HL-60/S4 (cell line): ENCODE data around the gene ANLN.
"Not testable (repeated sequence)": the region's sequence is repeated elsewhere in the genome, so short reads cannot be mapped to it uniquely, and the experiment has no call there.

ENCODE experiments used
- in situ Hi-C: fragments of 300-500 bp; cut with MboI; formaldehyde crosslinking; loops from 2 replicates; pipeline ENCODE4 v1.14.3; 2022; ENCODE audit warnings: low sequenced_read_pairs

ANLN gene

GRCh38 chr7:36372156-36372555, 17.5 kb upstream of the ANLN start:
- in situ Hi-C loops = no loop called here

- in situ Hi-C loops = not testable (repeated sequence)
Observed at GRCh38 chr7:36378555-36378954, 11.1 kb upstream of the ANLN start.

- in situ Hi-C loops = no loop called here
Observed at GRCh38 chr7:36379831-36380504, 9.7 kb upstream of the ANLN start.

- in situ Hi-C loops = no loop called here
Observed at GRCh38 chr7:36381056-36381455, 8.6 kb upstream of the ANLN start.

GRCh38 chr7:36383284-36383683, 6.4 kb upstream of the ANLN start:
- in situ Hi-C loops = not testable (repeated sequence)

- in situ Hi-C loops = not testable (repeated sequence)
Observed at GRCh38 chr7:36385646-36386045, 4.0 kb upstream of the ANLN start.

GRCh38 chr7:36387435-36388231, 2.0 kb upstream of the ANLN start:
- in situ Hi-C loops = no loop called here

GRCh38 chr7:36388423-36388822, 1.2 kb upstream of the ANLN start:
- in situ Hi-C loops = no loop called here

GRCh38 chr7:36390199-36391090, 783 bp downstream of the ANLN start:
- in situ Hi-C loops = no loop called here

- in situ Hi-C loops = no loop called here
Observed at GRCh38 chr7:36391436-36392198, 2.0 kb downstream of the ANLN start.

GRCh38 chr7:36393826-36394225, 4.2 kb downstream of the ANLN start:
- in situ Hi-C loops = no loop called here

- in situ Hi-C loops = no loop called here
Observed at GRCh38 chr7:36395171-36395894, 5.7 kb downstream of the ANLN start.

GRCh38 chr7:36396150-36396549, 6.5 kb downstream of the ANLN start:
- in situ Hi-C loops = no loop called here

- in situ Hi-C loops = no loop called here
Observed at GRCh38 chr7:36400036-36400435, 10.4 kb downstream of the ANLN start.

- in situ Hi-C loops = no loop called here
Observed at GRCh38 chr7:36400606-36401005, 10.9 kb downstream of the ANLN start.

GRCh38 chr7:36403452-36403851, 13.8 kb downstream of the ANLN start:
- in situ Hi-C loops = no loop called here

GRCh38 chr7:36404639-36405408, 15.2 kb downstream of the ANLN start:
- in situ Hi-C loops = no loop called here

- in situ Hi-C loops = no loop called here
Observed at GRCh38 chr7:36405409-36405803, 15.7 kb downstream of the ANLN start.

GRCh38 chr7:36406156-36406555, 16.5 kb downstream of the ANLN start:
- in situ Hi-C loops = no loop called here
